NT2/D1 (cell line): ENCODE data around the gene TMCO4.

Experiments used
- SUZ12 ChIP-seq: IDR thresholded peaks from 2 replicates; pipeline ENCODE4 v1.6.1; 2011; ENCODE audit not compliant: insufficient read length, insufficient read depth; ENCODE audit errors: extremely low read depth
- YY1 ChIP-seq: IDR thresholded peaks from 2 replicates; pipeline ENCODE4 v1.6.1; 2011; ENCODE audit not compliant: insufficient read length, insufficient read depth

DNA sequence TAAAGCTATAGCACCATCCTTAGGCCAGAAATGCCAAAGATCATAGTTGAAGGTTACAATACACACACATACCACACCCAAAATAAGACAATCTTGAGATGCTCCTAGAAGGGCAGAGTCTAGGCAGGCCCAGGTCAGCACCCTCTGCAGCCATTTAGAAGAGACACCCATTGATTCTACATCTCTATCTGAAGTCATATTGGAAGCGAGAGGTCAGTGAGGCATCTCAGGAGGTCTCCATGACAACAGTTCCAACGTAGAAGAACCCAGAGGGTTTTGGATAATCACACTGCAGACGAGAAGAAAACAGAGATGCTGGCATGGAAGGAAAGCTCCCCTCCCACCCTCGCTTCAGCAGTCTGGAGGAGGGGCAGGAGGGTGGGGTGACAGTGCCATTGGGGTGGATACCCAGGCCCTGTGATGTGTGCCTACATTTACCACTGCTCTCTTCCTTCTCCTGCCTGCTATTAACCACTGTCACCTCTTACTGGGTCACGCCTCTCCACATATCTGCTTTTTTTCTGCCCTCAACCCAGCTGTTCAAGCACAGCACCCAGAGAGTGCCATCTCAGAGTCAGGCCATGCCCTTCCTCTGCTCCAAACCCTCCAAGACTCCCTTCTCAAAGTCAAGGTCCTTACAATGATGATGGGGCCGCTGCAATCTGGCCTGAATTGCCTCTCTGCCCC is 6.2 kb downstream of the TMCO4 start:
- TF ChIP-seq YY1 (no peak), SUZ12 (no peak)
